A172 (cell line): ENCODE measurements around the gene DYNLL1. TPM values are rescaled to one million over a fixed set of nuclear protein-coding genes. Genes with fewer than 3 reads are reported as not detected.
"Not testable (repeated sequence)": the region's sequence is repeated elsewhere in the genome, so short reads cannot be mapped to it uniquely, and the experiment has no call there.

ENCODE experiments used
- DNase-seq: peaks from one replicate; pipeline ENCODE4 v3.0.0-alpha.2; 2015; ENCODE audit warnings: low spot score
- total RNA-seq: library from RNA; depleted of rRNA; stranded (reverse); fragments of >200 nt; shearing (Covaris generic); gene quantifications from 2 replicates; pipeline ENCODE4 v1.2.3, GENCODE V29; 2014; rRNA removed

DYNLL1 gene
- total RNA-seq: 570 and 573 TPM in 2 replicates

DNA sequence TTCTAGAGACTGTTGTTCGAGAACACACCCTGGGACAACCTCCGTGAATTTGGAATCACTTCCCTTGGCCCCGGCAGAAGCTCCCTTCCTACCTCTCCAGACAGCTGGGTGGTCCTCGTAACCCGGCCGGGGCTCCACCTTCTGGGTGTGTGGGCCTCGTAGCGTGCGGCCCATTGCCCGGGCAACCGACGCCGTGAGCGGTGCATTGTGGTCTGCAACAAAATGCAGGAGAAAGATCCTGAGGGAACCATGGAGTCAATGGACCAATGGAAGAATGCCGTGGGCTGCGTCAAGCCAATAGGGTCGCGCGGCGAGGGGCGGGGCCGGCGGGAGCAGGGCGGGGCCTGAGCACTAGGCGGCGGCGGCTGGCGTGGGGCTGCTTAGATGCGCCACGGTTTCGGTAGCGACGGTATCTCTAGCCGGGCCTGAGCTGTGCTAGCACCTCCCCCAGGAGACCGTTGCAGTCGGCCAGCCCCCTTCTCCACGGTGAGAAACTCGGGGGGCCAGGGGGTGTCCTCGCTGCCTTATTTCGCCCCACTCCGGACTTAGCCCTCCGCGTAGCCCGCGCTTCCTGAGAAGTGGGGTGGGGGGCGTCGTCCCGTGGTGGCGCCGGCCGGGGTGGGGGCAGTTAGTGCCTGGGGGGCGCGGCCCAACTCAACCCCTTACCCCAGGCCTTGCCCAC is at the start of gene DYNLL1:
Gene DYNLL1 (plus strand): TSS at position 383 of the 682 bp plus-strand sequence. CDS start 309 bp downstream, outside the sequence.
- peak; percentile 90 for DNase-seq

DNA sequence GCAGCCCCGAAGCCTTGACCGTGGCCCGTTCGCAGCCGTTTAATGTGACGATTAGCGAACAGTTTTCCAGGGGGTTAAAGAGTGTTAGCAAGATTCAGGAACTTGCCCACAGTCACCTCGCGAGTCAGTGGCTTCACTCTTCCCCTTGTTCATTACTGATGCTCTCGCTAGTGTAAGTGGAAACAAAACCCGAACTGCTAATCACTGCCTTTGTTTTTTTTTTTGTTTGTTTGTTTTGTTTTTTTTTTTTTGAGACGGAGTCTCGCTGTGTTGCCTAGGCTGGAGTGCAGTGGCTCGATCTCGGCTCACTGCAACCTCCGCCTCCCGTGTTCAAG is 49.1 kb upstream of the DYNLL1 start:
- not testable (repeated sequence) for DNase-seq

DNA sequence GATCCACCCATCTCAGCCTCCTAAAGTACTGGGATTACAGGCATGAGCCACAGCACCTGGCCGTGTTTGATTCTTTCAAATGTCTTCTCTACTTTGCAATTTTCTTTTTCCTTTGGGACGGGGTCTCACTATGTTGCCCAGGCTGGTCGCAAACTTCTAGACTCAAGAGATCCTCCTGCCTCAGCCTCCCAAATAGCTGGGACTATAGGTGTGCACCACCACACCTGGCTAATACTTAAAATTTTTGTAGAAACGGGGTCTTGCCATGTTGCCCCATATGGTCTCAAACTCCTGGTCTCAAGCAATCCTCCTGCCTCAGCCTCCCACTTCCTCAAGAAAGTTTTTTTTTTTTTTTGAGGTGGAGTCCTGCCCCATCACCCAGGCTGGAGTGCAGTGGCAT is 47.9 kb upstream of the DYNLL1 start:
- no peak for DNase-seq

DNA sequence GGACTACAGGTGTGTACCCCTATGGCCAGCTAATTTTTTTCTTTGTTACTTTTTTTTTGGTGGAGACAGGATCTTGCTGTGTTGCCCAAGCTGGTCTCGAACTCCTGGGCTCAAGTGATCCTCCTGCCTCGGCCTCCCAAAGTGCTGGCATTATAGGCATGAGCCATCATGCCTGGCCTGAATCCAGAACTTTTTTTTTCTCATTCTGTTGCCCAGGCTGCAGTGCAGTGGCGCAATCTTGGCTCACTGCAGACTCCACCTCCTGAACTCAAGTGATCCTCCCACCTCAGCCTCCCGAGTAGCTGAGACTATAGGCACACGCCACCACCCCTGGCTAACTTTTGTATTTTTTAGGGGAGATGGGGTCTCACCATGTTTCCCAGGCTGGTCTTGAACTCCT is 43.4 kb upstream of the DYNLL1 start:
- not testable (repeated sequence) for DNase-seq

DNA sequence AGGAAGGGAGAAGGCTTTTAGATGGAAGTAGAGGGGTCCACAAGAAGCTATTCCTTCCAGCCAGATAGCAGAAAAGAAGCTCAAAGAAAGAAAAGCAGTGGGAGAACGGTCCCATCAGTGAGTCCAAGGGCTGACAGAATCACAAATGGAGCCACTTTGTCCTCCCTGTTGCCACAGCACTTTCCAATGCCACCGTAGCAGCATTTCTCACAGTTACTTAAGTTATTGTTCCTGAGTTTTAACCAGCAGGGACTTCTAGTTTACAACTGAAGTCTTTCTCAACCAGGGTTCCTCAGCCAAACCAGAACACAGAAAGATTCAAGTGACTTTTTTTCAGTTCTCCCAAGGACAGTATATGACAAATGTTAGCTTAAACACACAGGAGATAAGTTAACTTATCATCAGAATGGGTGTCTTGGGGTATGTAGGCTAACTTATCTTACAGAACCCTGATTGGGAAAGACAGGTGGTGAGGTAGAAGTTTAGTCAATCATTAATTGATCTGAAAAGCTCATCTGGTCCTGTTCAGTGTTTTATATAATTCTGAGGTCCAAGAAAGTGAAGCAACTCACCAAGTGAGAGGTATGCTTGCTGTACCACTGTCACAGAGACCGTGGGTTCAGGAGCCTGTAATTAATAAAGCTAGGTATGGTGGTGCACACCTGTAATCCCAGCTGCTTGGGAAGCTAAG is 42.7 kb upstream of the DYNLL1 start:
- DNase-seq: no peak

DNA sequence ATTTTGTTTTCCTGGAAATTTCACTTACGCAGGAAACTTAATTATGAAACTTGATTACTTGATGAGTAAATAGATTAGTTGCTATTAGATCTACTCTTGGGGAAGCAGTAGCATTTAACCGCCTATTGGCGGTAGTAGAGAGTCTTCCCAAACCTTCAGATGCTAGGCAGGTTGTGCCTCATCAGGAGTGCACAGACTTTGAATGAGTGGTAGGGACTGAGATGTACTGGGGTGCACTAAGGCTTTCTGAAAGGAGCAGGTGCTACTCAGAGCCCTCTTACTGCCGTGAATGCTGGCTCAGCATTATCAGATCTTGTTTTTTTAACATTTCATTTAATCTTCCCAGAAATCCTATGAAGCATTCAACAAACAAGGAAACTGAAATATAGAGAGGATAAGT is 41.9 kb upstream of the DYNLL1 start:
- DNase-seq: no peak

DNA sequence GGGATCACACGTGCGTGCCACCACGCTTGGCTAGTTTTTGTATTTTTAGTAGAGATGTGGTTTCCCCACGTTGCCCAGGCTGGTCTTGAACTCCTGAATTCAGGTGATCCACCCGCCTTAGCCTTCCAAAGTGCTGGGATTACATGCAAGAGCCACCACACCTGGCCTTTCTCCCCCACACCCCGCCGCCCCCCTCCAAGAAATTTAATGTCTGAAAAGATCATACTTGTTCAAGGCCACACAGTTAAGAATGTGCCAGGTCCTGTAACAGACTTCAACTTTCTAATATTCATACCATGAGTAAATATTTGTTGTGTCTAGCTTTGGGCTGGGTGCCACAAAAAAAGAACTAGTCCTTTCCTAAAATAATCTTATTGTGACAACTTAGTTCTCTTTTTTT is 40.6 kb upstream of the DYNLL1 start:
- DNase-seq: no peak

DNA sequence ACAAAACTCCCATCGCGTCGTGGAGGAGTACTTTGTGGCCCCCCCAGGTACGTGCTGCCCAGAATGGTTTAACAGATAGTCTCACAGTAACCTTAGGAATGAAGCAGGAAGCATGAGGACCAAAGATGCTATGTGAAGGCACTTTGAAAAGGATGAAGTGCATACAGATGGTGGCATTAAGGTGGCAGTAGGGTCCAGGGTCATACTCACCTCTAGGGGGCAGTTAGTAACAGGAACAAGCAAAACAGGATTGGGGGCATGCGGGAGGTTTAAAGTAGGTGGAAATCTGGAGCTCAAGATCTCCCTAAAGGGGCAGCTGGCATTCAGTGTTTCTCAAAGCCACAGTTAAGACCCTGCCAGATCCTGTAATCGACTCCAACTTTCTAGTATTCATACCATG is 38.8 kb upstream of the DYNLL1 start:
- no peak for DNase-seq

DNA sequence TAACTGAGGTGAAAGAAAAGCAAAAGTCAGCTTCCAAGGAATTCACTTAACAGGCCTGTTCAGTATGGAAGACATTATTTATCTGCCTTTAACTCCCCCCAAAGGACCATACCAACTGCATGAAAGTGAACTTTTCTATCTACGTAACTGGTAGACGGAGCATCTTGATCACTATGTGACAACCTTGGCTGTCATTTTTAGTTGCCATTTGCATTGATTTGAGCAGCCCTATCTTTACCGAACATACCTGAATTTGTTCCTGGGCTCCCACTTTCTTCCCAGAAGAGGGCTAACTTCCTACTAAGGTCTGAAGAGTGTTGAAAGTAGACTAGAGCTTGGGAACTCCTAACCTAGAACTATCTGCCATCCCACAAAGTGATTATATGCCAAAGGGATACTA is 35.8 kb upstream of the DYNLL1 start:
- DNase-seq: no peak

DNA sequence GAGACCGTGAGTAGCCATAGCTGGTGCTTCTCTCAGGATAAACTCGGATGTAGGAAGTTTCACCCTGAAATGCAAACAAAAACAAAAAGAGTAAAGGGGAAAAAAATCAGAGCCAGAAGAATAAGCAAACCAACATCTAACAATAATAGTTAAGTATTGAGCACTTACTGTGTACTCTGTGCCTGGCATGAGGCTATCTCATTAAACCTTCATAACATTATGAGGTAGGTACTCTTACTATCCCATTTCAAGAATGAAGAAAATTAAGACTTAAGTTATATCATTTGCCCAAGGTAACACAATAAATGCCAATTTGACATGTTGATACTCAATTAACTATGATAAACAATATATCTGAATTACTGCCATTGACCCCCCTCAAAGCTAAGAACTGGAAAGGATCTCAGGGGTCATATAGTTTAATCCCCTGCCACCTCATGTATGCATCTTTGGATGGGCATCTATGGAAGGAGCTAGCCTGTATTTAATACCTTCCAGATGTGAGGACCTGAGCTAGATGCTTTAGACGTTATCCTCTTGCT is 33.7 kb upstream of the DYNLL1 start:
- no peak for DNase-seq

DNA sequence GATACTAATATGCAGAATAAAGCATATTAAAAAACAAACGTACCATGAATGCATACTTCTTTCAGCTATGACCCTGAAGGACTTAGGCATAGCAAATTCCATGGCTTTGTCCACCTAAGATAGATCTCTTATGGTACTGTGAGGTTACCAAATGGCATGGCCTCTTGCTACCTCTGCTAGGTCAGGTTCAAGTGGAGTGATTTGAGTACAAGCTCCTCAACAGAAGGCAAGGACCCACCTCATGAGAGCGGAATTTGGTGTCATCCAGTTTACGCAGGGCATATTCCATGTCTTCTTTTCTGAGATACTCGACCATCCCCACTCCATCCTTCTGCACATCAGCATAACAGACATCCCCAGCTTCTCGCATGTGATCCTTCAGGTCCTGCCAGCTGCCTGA is 32.2 kb upstream of the DYNLL1 start:
- DNase-seq: no peak

DNA sequence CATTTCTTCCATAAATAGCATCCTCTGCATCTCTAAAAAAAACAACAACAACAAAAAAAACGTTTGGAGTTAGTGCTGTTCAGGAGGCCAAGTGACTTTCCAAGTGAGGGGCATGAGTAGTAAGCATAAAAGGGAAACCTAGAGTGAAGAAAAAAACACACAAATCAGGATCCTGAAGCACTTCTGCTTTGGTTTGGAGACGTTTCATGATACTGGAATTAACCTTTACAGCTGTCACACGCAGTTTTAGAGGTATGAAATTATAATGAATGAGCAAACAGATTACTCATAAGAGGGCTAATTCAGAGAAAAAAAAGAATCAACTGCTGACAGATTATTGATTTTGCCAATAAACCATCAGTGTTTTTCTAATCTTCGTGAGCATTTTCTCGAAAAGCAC is 30.2 kb upstream of the DYNLL1 start:
- no peak for DNase-seq

DNA sequence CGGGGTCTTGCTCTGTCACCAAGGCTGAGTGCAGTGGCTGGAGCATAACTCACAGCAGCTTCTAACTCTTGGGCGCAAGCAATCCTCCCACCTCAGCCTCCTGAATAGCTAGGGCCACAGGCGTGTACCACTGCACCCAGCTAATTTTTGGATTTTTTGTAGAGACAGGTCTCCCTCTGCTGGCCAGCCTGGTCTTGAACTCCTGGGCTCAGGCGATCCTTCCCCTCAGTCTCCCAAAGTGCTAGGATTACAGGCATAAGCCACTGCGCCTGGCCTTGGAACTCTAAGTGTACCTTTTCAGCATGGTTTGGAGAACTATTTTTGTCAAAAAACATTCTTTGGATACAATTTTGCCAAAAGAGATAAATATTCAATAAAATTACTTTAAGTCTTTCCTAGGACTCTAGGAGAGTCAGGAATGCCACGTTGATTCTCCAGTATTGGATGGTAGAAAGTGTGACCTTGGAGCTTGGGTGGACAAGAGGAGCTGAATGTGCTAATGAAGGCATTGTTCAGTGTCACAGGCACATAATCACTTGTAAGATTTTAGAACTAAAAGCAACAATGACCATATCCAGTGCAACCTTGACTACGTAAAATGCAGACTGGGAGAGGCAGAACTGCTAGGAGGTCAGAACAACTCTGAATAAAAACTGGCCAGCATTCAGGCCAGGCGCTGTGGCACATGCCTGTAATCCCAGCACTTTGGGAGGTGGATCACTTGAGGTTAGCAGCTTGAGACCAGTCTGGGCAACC is 29.2 kb upstream of the DYNLL1 start:
- DNase-seq: no peak

DNA sequence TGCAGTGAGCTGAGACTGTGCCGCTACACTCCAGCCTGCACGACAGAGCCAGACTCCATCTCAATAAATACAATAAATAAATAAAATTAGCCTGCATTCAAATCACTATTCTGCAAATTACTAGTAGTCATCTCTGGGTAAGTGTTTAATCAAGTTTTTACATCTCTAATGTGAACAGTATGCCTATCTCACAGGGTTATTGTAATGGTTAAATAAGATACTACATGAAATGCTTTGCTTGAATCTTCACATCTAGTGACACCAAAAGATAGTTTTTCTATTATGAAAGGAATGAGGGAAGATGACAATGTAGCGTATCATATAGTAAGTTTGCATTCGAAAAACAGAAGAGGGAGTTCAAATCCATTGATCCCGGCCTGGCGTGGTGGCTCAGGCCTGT is 28.5 kb upstream of the DYNLL1 start:
- no peak for DNase-seq

DNA sequence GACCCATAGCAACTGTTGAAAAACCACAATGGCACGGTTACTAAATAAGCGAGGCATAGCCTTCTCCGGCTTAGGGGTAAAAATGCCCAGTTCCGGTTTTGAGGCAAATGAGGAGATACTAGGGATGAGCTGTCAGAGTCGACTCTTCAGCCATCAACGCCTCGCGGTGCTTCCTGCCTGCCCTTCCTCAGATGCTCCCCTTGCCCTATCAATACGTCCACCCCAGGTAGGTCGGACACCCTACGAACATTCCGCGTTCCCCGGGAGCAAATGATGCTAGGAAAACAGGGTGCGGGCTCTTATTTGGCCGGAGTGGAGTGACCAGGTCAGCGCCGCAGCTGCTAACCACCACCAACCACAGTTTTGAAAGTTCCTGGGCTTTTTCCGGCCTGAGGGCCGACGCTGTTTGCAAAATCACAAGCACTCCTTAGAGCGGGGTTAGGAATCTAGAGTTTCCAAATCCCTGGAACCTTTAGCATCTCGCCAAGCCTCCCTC is 27.5 kb upstream of the DYNLL1 start:
- peak; percentile 39 for DNase-seq

DNA sequence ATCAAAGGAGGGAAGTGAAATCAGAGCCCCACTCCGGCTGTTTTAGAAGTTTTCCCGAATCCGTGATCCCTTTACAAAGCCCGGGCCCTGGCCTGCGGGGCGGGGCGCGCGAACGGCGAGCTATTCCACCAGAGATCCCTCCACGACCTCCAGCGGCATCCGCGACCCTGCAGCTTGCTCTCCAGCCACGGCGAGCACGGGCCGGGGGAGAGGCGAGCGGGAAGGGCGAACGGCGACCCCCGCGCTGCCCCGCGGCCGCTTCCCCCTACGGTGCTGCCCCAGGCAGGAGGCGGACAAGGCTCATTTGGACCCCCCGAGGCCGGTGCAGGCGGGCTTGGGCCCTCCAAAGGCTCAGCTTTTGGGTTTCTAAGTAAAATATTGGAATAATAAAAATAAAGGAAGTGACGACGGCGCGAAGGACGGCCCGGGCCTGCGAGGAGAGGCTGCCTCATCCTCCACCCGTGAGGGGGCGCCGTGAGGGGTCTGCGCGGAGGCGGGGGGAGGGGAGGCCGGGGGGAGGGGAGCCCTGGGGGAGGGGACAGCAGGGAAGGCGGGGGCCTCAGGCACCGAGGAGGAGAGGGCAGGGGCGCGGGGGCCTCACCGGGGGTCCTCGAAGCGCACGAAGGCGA is 27.0 kb upstream of the DYNLL1 start:
- DNase-seq: no peak

DNA sequence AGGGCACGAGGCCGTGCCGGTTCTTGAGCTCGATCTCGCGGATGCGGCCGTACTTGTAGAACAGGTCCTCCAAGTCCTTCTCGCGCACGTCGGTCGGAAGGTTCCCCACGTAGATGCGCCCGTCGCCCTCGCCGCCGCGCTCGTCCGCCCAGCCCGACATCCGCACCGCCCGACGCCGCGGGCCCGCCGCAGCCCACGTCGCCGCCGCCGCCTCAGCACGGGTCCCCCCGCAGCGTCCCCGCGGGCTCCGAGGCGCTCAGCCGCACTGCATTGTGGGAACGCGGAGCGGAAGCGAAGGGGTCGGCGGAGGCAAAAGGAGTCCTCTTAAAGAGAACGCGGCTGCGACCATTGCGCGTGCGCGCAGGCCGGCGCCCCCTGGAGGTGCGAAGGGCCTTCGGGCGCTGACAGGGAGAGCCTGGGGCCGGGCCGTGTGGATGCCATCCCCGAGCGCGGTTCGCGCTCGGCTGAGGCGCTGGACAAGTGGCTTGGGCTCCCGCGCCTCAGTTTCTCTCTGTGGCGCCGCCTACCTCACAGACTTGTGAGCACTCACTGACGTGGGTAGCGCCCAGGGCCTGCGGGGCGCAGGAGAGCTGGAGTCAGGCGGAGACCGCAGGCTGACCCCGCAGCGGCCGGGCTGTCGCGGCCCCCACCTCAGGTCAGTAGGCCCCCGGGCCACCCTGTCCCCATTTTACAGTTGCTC is 26.3 kb upstream of the DYNLL1 start, which contains the start of gene SRSF9:
Gene SRSF9 (minus strand): TSS at position 299 of the 700 bp plus-strand sequence. CDS start 139 bp downstream, at position 160.
- DNase-seq: peak; percentile 86

DNA sequence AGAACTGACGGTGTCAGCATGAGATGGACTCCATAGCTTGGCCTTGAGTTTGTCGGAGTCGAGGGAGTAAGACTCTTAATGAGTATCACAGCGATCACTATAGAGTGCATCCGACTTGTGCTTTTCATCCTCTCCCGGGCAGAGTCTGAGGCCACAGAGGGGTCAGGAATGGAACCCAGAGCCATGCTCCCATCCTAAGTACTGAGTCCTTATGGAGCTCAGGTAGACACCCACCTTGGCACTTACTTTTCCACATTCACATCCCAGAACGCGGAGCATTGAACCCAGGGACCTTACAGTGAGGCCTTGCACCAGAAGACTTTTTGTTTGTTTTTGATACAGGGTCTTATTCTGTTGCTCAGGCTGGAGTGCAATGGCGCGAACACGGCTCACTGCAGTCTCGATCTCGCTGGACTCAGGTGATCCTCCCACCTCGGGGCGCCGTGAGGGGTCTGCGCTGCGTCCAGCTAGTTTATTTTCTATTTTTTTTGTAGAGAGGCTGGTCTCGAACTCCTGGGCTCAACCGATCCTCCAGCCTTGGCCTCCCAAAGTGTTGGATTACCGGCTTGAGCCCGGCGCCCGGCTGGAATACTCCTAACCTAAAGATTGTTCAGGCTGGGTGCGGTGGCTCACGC is 25.6 kb upstream of the DYNLL1 start:
- DNase-seq: no peak

DNA sequence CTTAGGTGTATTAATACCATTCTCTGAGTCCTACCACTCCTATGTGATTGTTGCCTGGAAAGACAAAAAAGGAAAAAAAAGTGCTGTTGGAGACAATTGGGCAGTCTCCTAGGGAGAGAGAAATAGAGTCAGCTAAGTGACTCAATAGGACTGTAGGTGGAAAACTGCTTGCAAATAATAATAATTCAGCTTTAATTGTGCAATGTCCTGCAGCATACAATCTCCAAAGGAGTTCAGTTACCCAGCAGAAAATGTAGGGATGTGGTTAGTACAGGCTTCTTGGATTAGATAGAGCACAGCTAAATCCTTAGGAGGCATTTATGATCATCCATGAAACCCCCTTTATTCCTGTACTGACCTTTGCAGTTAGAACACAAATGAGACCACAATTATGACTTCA is 23.4 kb upstream of the DYNLL1 start:
- DNase-seq: no peak

DNA sequence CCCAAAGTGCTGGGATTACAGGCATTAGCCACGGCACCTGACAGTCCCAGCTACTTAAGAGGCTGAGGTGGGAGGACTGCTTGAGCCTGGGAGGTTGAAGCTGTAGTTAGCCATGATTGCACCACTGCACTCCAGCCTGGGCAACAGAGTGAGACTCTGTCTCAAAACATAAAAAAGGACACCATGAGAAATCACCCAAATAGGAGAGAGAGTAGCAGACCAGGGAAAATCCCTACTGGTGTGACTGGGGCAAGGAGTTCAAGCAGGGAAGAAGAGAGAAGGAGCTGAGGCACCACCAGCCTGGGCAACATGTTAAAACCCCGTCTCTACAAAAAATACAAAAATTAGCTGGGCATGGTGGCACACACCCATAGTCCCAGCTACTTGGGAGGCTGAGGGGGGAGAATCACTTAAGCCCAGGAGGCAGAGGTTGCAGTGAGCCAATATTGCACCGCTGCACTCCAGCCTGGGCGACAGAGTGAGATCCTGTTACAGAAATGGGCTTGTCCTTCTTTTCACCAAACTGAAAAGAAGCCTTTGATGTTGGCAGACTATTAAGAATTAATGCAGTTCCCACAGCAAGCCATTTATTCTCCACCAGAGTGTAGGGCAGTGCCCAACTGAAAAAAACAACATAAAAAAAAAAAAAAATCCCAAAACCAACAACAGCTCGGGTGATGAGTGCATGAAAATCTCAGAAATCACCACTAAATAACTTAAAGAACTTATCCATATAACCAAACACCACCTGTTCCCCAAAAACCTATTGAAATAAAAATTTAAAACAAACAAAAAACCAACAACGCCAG is 21.9 kb upstream of the DYNLL1 start:
- DNase-seq: no peak
